GM18858 (cell line): ENCODE data around the gene THBD.

Experiments
- ATAC-seq: cut with Tn5 transposase; IDR thresholded peaks from one replicate; pipeline ENCODE4 v1.9.1; 2021; ENCODE audit not compliant: unreplicated experiment

Gene THBD

GRCh38 chr20:23049201-23050075 is at the start of gene THBD:
THBD (minus strand) TSS chr20:23049672; CDS start chr20:23049504, 168 bp downstream.
- ATAC-seq = no peak

- no peak for ATAC-seq
These were observed 48.4 kb upstream of the THBD start for GRCh38 chr20:23097636-23098580.

- ATAC-seq = no peak
These were observed 47.6 kb upstream of the THBD start for GRCh38 chr20:23096986-23097520.

- ATAC-seq = no peak
These were observed 46.6 kb upstream of the THBD start for GRCh38 chr20:23096097-23096496.

GRCh38 chr20:23095499-23095898 is 46.0 kb upstream of the THBD start:
- no peak for ATAC-seq

- ATAC-seq = no peak
These were observed 45.5 kb upstream of the THBD start for GRCh38 chr20:23094927-23095326.

GRCh38 chr20:23094213-23094896 is 44.9 kb upstream of the THBD start:
- ATAC-seq = no peak

GRCh38 chr20:23093613-23094012 is 44.1 kb upstream of the THBD start:
- no peak for ATAC-seq

GRCh38 chr20:23092861-23093495 is 43.5 kb upstream of the THBD start:
- no peak for ATAC-seq

GRCh38 chr20:23092384-23092756 is 42.9 kb upstream of the THBD start:
- no peak for ATAC-seq

GRCh38 chr20:23091721-23092383 is 42.4 kb upstream of the THBD start:
- ATAC-seq = no peak

- no peak for ATAC-seq
These were observed 41.4 kb upstream of the THBD start for GRCh38 chr20:23090878-23091277.

- ATAC-seq = no peak
These were observed 40.7 kb upstream of the THBD start for GRCh38 chr20:23090147-23090546.

- no peak for ATAC-seq
These were observed 39.4 kb upstream of the THBD start for GRCh38 chr20:23088866-23089265.

GRCh38 chr20:23087587-23088251 is 38.2 kb upstream of the THBD start:
- no peak for ATAC-seq

GRCh38 chr20:23086931-23087411 is 37.5 kb upstream of the THBD start:
- ATAC-seq = no peak

- ATAC-seq = no peak
These were observed 36.6 kb upstream of the THBD start, which contains the start of gene CD93 for GRCh38 chr20:23086056-23086566. CD93 (minus strand) TSS chr20:23086324; CDS start chr20:23086192, 132 bp downstream.

- no peak for ATAC-seq
These were observed 36.1 kb upstream of the THBD start for GRCh38 chr20:23085436-23086055.
